ENCODE data around the gene ST3GAL3. TPM values are rescaled to one million over a fixed set of nuclear protein-coding genes. Genes with fewer than 3 reads are reported as not detected.

ST3GAL3 gene
- total and polyA plus RNA-seq, 10 of the 15 experiments (the other 5 are each of a cell fraction or from before 2014, with no cell fraction given) = 1.2 to 19.3 (median 11.0) TPM

- no peak for TF ChIP-seq EED (IDR thresholded peaks at IDR 0.05; ENCODE audit: low read depth)
- TF ChIP-seq NFIC (IDR thresholded peaks at IDR 0.05; ENCODE audit: low read depth, low read length) = no peak
- no peak for TF ChIP-seq CBX5 (IDR thresholded peaks at IDR 0.05; ENCODE audit: low read depth)
- TF ChIP-seq JUNB (IDR thresholded peaks at IDR 0.05) = no peak
- TF ChIP-seq HCFC1 (IDR thresholded peaks at IDR 0.05; ENCODE audit: low read length) = no peak
- TF ChIP-seq EZH2 (IDR thresholded peaks at IDR 0.05; ENCODE audit: borderline replicate concordance, control insufficient read depth, low read depth, low read length) = no peak
- no peak for TF ChIP-seq STAT1 (conservative IDR thresholded peaks at IDR 0.05)
Observed at GRCh38 chr1:43666608-43667007, 40.7 kb upstream of the ST3GAL3 start (continued).

- FAIRE-seq = no peak
- ChIA-PET CTCF (interaction anchor here (0.7 kb wide), 1 partner anchor 94 kb away, joined by 3 read pairs; no protein-coding TSS in a partner anchor), RAD21 (ENCODE audit: unreplicated experiment) (no interaction called here)
- TF ChIP-seq PKNOX1 (IDR thresholded peaks at IDR 0.05) = no peak
- no peak for TF ChIP-seq SMARCA5 (IDR thresholded peaks at IDR 0.05)
- no peak for TF ChIP-seq ZBTB11 (CRISPR knock-in tag; IDR thresholded peaks at IDR 0.05)
- no peak for TF ChIP-seq BHLHE40 (IDR thresholded peaks at IDR 0.05; ENCODE audit: borderline replicate concordance in 1 of 2, low read depth in 2 of 2, low read length in 1 of 2)
- no peak for TF ChIP-seq SIN3A (IDR thresholded peaks at IDR 0.05; ENCODE audit: low read depth, low read length)
- no peak for TF ChIP-seq ZBTB40 (IDR thresholded peaks at IDR 0.05; ENCODE audit: borderline replicate concordance)
- TF ChIP-seq RCOR1 (conservative IDR thresholded peaks at IDR 0.05; ENCODE audit: low read depth, low read length) = no peak
- TF ChIP-seq IRF3 (IDR thresholded peaks at IDR 0.05) = no peak
Observed at GRCh38 chr1:43668956-43669355, 38.4 kb upstream of the ST3GAL3 start.

More at GRCh38 chr1:43668956-43669355, 38.4 kb upstream of the ST3GAL3 start:
- intact Hi-C loops (cut with micrococcal nuclease; ENCODE audit: unreplicated experiment) (no loop called here), in situ Hi-C loops (cut with MboI) (no loop called here)
- H3K27ac ChIP-seq (ENCODE audit: control insufficient read depth, insufficient read depth) = no peak overlapping the region
- H3K27me3 ChIP-seq (replicated peaks in 1 of 2; ENCODE audit: control insufficient read depth in 2 of 2, insufficient read depth in 2 of 2, low read length in 1 of 2) = no peaks in the 10 kb centered on the region
- H3K4me2 ChIP-seq (ENCODE audit: control insufficient read depth, insufficient read depth) = no peak overlapping the region
- no peaks in the 10 kb centered on the region for H3K9me3 ChIP-seq (replicated peaks; ENCODE audit: control insufficient read depth, insufficient read depth, low read length)
- no peak overlapping the region for H2AFZ ChIP-seq (ENCODE audit: control insufficient read depth, low read depth, low read length)
- H3K79me2 ChIP-seq (ENCODE audit: control insufficient read depth, insufficient read depth, low read length) = no peaks in the 10 kb centered on the region; the same call in 1 of the 2 replicates
- no peak overlapping the region for H3K9ac ChIP-seq (ENCODE audit: control insufficient read depth, insufficient read depth, low read length)
- 47% methylated on average over 7 of the region's 7 CpGs for WGBS (ENCODE audit: insufficient coverage, insufficient replicate concordance, low lambda C conversion rate, missing lambda C conversion rate)
- DNase-seq (ENCODE audit: low read depth, low spot score) (no peak), ATAC-seq (no peak)
- H4K20me1 ChIP-seq (ENCODE audit: control insufficient read depth, insufficient read depth) = no peaks in the 10 kb centered on the region
- H3K4me3 ChIP-seq = no peak overlapping the region
- peaks cover 32 to 59% of the 10 kb centered on the region in 2 experiments for H3K36me3 ChIP-seq (ENCODE audit: control insufficient read depth in 2 of 2, insufficient read depth in 2 of 2, low read length in 1 of 2)
- ChIA-PET POLR2A (no interaction called here), SMC1A (ENCODE audit: uncharacterized antibody, unreplicated experiment) (no interaction called here)
- peaks cover 6% of the 10 kb centered on the region for H3K4me1 ChIP-seq (ENCODE audit: control insufficient read depth, insufficient read depth, low read length)
- no TSS peak for BruUV-seq (replicated peaks)

Data from GM12878 (cell line).